GM19324 (cell line): Measurements from ENCODE around the gene CFH.
"Not testable (repeated sequence)": the region's sequence is repeated elsewhere in the genome, so short reads cannot be mapped to it uniquely, and the experiment has no call there.

Experiments used
- ATAC-seq: cut with Tn5 transposase; IDR thresholded peaks from one replicate; pipeline ENCODE4 v1.9.1; 2021; ENCODE audit warnings: mild to moderate bottlenecking, moderate library complexity; ENCODE audit not compliant: unreplicated experiment, low FRiP score

Gene CFH

GRCh38 chr1:196738730-196739129 lies 86.9 kb downstream of the CFH start:
- no peak for ATAC-seq

- not testable (repeated sequence) for ATAC-seq
Measured at GRCh38 chr1:196743244-196743643, 91.4 kb downstream of the CFH start.

- ATAC-seq = not testable (repeated sequence)
Measured at GRCh38 chr1:196765019-196765740, 113.3 kb downstream of the CFH start.

- not testable (repeated sequence) for ATAC-seq
Measured at GRCh38 chr1:196769823-196770222, 118.0 kb downstream of the CFH start.

- no peak for ATAC-seq
Measured at GRCh38 chr1:196773713-196774112, 121.9 kb downstream of the CFH start.

- no peak for ATAC-seq
Measured at GRCh38 chr1:196774175-196774574, 122.3 kb downstream of the CFH start.

GRCh38 chr1:196774603-196775002 lies 122.8 kb downstream of the CFH start, which contains the start of gene CFHR3:
TSS of gene CFHR3 (plus strand) at chr1:196774840. CDS start at chr1:196774887, 47 bp downstream.
- ATAC-seq = no peak

- no peak for ATAC-seq
Measured at GRCh38 chr1:196777603-196778002, 125.8 kb downstream of the CFH start.

- no peak for ATAC-seq
Measured at GRCh38 chr1:196779093-196779492, 127.2 kb downstream of the CFH start.

GRCh38 chr1:196791252-196791651 lies 139.4 kb downstream of the CFH start:
- not testable (repeated sequence) for ATAC-seq

GRCh38 chr1:196794103-196794502 lies 142.3 kb downstream of the CFH start:
- not testable (repeated sequence) for ATAC-seq
